Measurements from ENCODE around the gene NBAS.

DNA sequence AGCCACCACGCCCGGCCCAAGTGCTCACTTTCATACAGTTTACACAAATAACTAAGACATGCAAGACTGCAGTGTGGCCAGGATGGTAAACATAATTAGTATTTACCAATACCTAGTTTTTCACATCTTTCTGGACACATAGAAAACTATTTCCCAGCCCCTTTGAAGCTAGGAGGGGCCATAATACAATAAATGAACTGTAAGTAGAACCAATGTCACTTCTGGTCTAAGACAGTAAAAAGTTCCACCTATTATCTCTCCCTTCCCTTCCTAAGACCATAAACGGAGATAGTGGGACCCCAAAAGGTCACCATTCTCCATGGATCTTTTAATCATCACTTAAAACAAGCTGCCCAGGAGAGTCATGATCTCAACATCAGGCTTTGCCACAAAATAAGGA, 51.0 kb downstream of the NBAS start:
- TF ChIP-seq, protein P1, sequence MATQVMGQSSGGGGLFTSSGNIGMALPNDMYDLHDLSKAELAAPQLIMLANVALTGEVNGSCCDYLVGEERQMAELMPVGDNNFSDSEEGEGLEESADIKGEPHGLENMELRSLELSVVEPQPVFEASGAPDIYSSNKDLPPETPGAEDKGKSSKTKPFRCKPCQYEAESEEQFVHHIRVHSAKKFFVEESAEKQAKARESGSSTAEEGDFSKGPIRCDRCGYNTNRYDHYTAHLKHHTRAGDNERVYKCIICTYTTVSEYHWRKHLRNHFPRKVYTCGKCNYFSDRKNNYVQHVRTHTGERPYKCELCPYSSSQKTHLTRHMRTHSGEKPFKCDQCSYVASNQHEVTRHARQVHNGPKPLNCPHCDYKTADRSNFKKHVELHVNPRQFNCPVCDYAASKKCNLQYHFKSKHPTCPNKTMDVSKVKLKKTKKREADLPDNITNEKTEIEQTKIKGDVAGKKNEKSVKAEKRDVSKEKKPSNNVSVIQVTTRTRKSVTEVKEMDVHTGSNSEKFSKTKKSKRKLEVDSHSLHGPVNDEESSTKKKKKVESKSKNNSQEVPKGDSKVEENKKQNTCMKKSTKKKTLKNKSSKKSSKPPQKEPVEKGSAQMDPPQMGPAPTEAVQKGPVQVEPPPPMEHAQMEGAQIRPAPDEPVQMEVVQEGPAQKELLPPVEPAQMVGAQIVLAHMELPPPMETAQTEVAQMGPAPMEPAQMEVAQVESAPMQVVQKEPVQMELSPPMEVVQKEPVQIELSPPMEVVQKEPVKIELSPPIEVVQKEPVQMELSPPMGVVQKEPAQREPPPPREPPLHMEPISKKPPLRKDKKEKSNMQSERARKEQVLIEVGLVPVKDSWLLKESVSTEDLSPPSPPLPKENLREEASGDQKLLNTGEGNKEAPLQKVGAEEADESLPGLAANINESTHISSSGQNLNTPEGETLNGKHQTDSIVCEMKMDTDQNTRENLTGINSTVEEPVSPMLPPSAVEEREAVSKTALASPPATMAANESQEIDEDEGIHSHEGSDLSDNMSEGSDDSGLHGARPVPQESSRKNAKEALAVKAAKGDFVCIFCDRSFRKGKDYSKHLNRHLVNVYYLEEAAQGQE (IDR thresholded peaks at IDR 0.05; ENCODE audit: low read depth, low read length): no peak
- TF ChIP-seq, protein P2, sequence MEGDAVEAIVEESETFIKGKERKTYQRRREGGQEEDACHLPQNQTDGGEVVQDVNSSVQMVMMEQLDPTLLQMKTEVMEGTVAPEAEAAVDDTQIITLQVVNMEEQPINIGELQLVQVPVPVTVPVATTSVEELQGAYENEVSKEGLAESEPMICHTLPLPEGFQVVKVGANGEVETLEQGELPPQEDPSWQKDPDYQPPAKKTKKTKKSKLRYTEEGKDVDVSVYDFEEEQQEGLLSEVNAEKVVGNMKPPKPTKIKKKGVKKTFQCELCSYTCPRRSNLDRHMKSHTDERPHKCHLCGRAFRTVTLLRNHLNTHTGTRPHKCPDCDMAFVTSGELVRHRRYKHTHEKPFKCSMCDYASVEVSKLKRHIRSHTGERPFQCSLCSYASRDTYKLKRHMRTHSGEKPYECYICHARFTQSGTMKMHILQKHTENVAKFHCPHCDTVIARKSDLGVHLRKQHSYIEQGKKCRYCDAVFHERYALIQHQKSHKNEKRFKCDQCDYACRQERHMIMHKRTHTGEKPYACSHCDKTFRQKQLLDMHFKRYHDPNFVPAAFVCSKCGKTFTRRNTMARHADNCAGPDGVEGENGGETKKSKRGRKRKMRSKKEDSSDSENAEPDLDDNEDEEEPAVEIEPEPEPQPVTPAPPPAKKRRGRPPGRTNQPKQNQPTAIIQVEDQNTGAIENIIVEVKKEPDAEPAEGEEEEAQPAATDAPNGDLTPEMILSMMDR (IDR thresholded peaks at IDR 0.05): no peak
- TF ChIP-seq EP300 (IDR thresholded peaks at IDR 0.05; ENCODE audit: borderline replicate concordance in 1 of 2, low read depth in 1 of 2, low read length in 1 of 2): no peak
- TF ChIP-seq, protein P3, sequence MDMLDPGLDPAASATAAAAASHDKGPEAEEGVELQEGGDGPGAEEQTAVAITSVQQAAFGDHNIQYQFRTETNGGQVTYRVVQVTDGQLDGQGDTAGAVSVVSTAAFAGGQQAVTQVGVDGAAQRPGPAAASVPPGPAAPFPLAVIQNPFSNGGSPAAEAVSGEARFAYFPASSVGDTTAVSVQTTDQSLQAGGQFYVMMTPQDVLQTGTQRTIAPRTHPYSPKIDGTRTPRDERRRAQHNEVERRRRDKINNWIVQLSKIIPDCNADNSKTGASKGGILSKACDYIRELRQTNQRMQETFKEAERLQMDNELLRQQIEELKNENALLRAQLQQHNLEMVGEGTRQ (IDR thresholded peaks at IDR 0.05; ENCODE audit: borderline replicate concordance, low read depth, low read length): no peak
- TF ChIP-seq JUND (IDR thresholded peaks at IDR 0.05): no peak
- no peak for TF ChIP-seq MXI1 (IDR thresholded peaks at IDR 0.05; ENCODE audit: low read depth, low read length)
- TF ChIP-seq, protein P4, sequence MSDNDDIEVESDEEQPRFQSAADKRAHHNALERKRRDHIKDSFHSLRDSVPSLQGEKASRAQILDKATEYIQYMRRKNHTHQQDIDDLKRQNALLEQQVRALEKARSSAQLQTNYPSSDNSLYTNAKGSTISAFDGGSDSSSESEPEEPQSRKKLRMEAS (IDR thresholded peaks at IDR 0.05; ENCODE audit: low read depth): no peak
- no peak for TF ChIP-seq RAD21 (IDR thresholded peaks at IDR 0.05; ENCODE audit: low read length)
- TF ChIP-seq, protein P5, sequence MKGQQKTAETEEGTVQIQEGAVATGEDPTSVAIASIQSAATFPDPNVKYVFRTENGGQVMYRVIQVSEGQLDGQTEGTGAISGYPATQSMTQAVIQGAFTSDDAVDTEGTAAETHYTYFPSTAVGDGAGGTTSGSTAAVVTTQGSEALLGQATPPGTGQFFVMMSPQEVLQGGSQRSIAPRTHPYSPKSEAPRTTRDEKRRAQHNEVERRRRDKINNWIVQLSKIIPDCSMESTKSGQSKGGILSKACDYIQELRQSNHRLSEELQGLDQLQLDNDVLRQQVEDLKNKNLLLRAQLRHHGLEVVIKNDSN (IDR thresholded peaks at IDR 0.05; ENCODE audit: borderline replicate concordance, low read depth): no peak
- no peak for TF ChIP-seq POLR2AphosphoS5 (IDR thresholded peaks at IDR 0.05; ENCODE audit: low read depth, low read length)

Data from SK-N-SH (cell line).